Caco-2 (cell line): Measurements from ENCODE around the gene CAMSAP3. TPM values are rescaled to one million over a fixed set of nuclear protein-coding genes. Genes with fewer than 3 reads are reported as not detected.

Experiments
- BruUV-seq: library from RNA; stranded (reverse); fragments of 400-500 nt; replicated peaks from 2 replicates; lab custom pipeline; 2021; lab: Mats Ljungman, UMichigan
- CTCF ChIA-PET: fragments of 300-600 bp; sonication (Branson Sonifier 250); formaldehyde crosslinking; loops from one replicate; lab custom pipeline; 2022; ENCODE audit warnings: antibody characterized with exemption; lab: Charles Lee
- POLR2A ChIA-PET: fragments of 300-600 bp; sonication (Branson Sonifier 250); formaldehyde crosslinking; loops from one replicate; lab custom pipeline; 2022; ENCODE audit warnings: antibody characterized with exemption; lab: Charles Lee
- DNase-seq, 2 experiments: peaks; one replicate each; pipeline versions ENCODE4 v3.0.0 to v3.0.0-alpha.2; 2020 to 2022
- H3K27me3 ChIP-seq: replicated peaks from 2 replicates; pipeline ENCODE4 v1.6.0; 2011; ENCODE audit warnings: low read length; ENCODE audit not compliant: control insufficient read depth, insufficient read depth
- H3K36me3 ChIP-seq: 2 replicates; pipeline ENCODE4 v1.5.1; 2011; ENCODE audit warnings: low read length; ENCODE audit not compliant: control insufficient read depth, insufficient read depth
- H3K4me1 ChIP-seq: fragments of 250-450 bp; sonication (Bioruptor Pico); 2 replicates; pipeline ENCODE4 v1.5.1; 2020; ENCODE audit warnings: mild to moderate bottlenecking
- H3K4me3 ChIP-seq: 2 replicates; pipeline ENCODE4 v1.5.1; 2011; ENCODE audit warnings: low read depth, mild to moderate bottlenecking, control low read depth, low read length
- H3K9me3 ChIP-seq: fragments of 250-450 bp; sonication (Bioruptor Pico); 2 replicates; pipeline ENCODE4 v1.5.1; 2020; ENCODE audit warnings: mild to moderate bottlenecking, moderate library complexity
- H3K27ac Mint-ChIP-seq: one replicate; pipeline ENCODE4 v1.8.0; 2022; ENCODE audit warnings: mixed read lengths; ENCODE audit not compliant: unreplicated experiment
- H3K27me3 Mint-ChIP-seq: one replicate; pipeline ENCODE4 v1.8.0; 2022; ENCODE audit warnings: mixed read lengths; ENCODE audit not compliant: insufficient read depth, unreplicated experiment
- H3K36me3 Mint-ChIP-seq: one replicate; pipeline ENCODE4 v1.8.0; 2022; ENCODE audit warnings: mild to moderate bottlenecking, mixed read lengths; ENCODE audit not compliant: insufficient read depth, unreplicated experiment
- H3K4me1 Mint-ChIP-seq: one replicate; pipeline ENCODE4 v1.8.0; 2022; ENCODE audit warnings: low read depth, mixed read lengths; ENCODE audit not compliant: unreplicated experiment
- H3K4me3 Mint-ChIP-seq: one replicate; pipeline ENCODE4 v1.8.0; 2022; ENCODE audit warnings: mild to moderate bottlenecking, moderate library complexity, mixed read lengths; ENCODE audit not compliant: unreplicated experiment
- H3K9me3 Mint-ChIP-seq: one replicate; pipeline ENCODE4 v1.8.0; 2022; ENCODE audit warnings: mixed read lengths; ENCODE audit not compliant: unreplicated experiment
- CTCF ChIP-seq, 2 experiments: fragments of 200-600 bp in 1 of 2; IDR thresholded peaks; 1 replicate in 1 of 2; 2 replicates in 1 of 2; pipeline versions ENCODE4 v1.5.1 to v1.8.0; 2011 to 2022; ENCODE audit warnings: antibody characterized with exemption in 1 of 2, control low read depth in 1 of 2, inconsistent platforms in 1 of 2, low read depth in 1 of 2, low read length in 1 of 2, mild to moderate bottlenecking in 1 of 2, moderate library complexity in 1 of 2; ENCODE audit not compliant: insufficient read depth in 1 of 2, severe bottlenecking in 1 of 2, unreplicated experiment in 1 of 2
- intact Hi-C: fragments of 100-400 bp; cut with micrococcal nuclease; formaldehyde crosslinking; loops from one replicate; pipeline ENCODE4 v1.10.0; 2022; ENCODE audit not compliant: unreplicated experiment
- total RNA-seq: library from RNA; stranded (reverse); gene quantifications from 2 replicates; pipeline ENCODE4 v1.2.3, GENCODE V29; 2022

The CAMSAP3 gene
- total RNA-seq, 1 experiment from 2014 or later = 60.5 TPM

- H3K4me3 ChIP-seq = no peak overlapping the region
- ChIA-PET CTCF (interaction anchor here (1.4 kb wide), 1 partner anchor 21 kb away, joined by 9 read pairs; no protein-coding TSS in a partner anchor), POLR2A (no interaction called here)
- H3K27me3 ChIP-seq = no peaks in the 10 kb centered on the region
- H3K4me1 ChIP-seq = peaks cover 9% of the 10 kb centered on the region
- intact Hi-C loops = no loop called here
- no peaks in the 10 kb centered on the region for H3K36me3 Mint-ChIP-seq
- H3K4me1 Mint-ChIP-seq = no peaks in the 10 kb centered on the region
- H3K27ac Mint-ChIP-seq = no peak overlapping the region
- no peaks in the 10 kb centered on the region for H3K9me3 ChIP-seq
- H3K9me3 Mint-ChIP-seq = no peaks in the 10 kb centered on the region
- BruUV-seq = no TSS peak
- no peak overlapping the region for H3K4me3 Mint-ChIP-seq
- H3K36me3 ChIP-seq = no peaks in the 10 kb centered on the region
- no peaks in the 10 kb centered on the region for H3K27me3 Mint-ChIP-seq
- DNase-seq = no peak
- no peak for TF ChIP-seq CTCF (IDR thresholded peaks at IDR 0.05; ENCODE audit: insufficient read depth in 1 of 2, low read depth in 1 of 2, low read length in 1 of 2, severe bottlenecking in 1 of 2, unreplicated experiment in 1 of 2)
Measured at GRCh38 chr19:7589822-7590221, 5.8 kb upstream of the CAMSAP3 start.

- no peak for TF ChIP-seq CTCF (IDR thresholded peaks at IDR 0.05; ENCODE audit: insufficient read depth in 1 of 2, low read depth in 1 of 2, low read length in 1 of 2, severe bottlenecking in 1 of 2, unreplicated experiment in 1 of 2)
- Mint-ChIP-seq H3K27me3 (no peaks in the 10 kb centered on the region), H3K9me3 (no peaks in the 10 kb centered on the region), H3K4me1 (peaks cover 4% of the 10 kb centered on the region), H3K36me3 (no peaks in the 10 kb centered on the region), H3K27ac (no peak overlapping the region), H3K4me3 (no peak overlapping the region)
- CTCF ChIA-PET = interaction anchor here (1.4 kb wide), 1 partner anchor 22 kb away, joined by 9 read pairs; no protein-coding TSS in a partner anchor
- H3K4me1 ChIP-seq = peaks cover 10% of the 10 kb centered on the region
- no peak overlapping the region for H3K4me3 ChIP-seq
- intact Hi-C loops = no loop called here
- DNase-seq = peak; percentile 68
- H3K27me3 ChIP-seq = no peaks in the 10 kb centered on the region
- no TSS peak for BruUV-seq
- no peaks in the 10 kb centered on the region for H3K36me3 ChIP-seq
- no peaks in the 10 kb centered on the region for H3K9me3 ChIP-seq
- POLR2A ChIA-PET = no interaction called here
Measured at GRCh38 chr19:7590256-7590655, 5.4 kb upstream of the CAMSAP3 start.

GRCh38 chr19:7596211-7596937, 711 bp downstream of the CAMSAP3 start:
- Mint-ChIP-seq H3K4me3 (peak overlapping the region; percentile 77), H3K36me3 (peaks cover 30% of the 10 kb centered on the region), H3K4me1 (peaks cover 13% of the 10 kb centered on the region), H3K27me3 (no peaks in the 10 kb centered on the region), H3K9me3 (no peaks in the 10 kb centered on the region), H3K27ac (peak overlapping the region; percentile 57)
- peak in 1 of 2 experiments; percentile 41 for DNase-seq
- no peaks in the 10 kb centered on the region for H3K9me3 ChIP-seq
- POLR2A ChIA-PET = interaction anchor here (0.9 kb wide), 1 partner anchor 9 kb away, joined by 3 read pairs; no protein-coding TSS in a partner anchor
- no peaks in the 10 kb centered on the region; the same call in 1 of the 2 replicates for H3K36me3 ChIP-seq
- H3K4me3 ChIP-seq = peak overlapping the region; percentile 75
- no TSS peak for BruUV-seq
- intact Hi-C loops = no loop called here
- peak in 1 of 2 experiments; percentile 7 for TF ChIP-seq CTCF (IDR thresholded peaks at IDR 0.05; ENCODE audit: insufficient read depth in 1 of 2, low read depth in 1 of 2, low read length in 1 of 2, severe bottlenecking in 1 of 2, unreplicated experiment in 1 of 2)
- CTCF ChIA-PET = interaction anchor here (0.6 to 2.6 kb wide), 4 partner anchors 28 to 449 kb away, joined by 3 to 35 read pairs (median 4); partner anchors contain the start of gene TRAPPC5
- peaks cover 11% of the 10 kb centered on the region for H3K4me1 ChIP-seq
- H3K27me3 ChIP-seq = no peaks in the 10 kb centered on the region
